VCaP (cell line): ENCODE results near the gene EGF.
A peak's percentile ranks its signal among the peaks of the same experiment; 100 is the strongest.
"Not testable (repeated sequence)": the region's sequence is repeated elsewhere in the genome, so short reads cannot be mapped to it uniquely, and the experiment has no call there.

Experiments used
- H3K27ac ChIP-seq: fragments of 450-650 bp; 2 replicates; pipeline ENCODE4 v1.5.1; 2017
- TF ChIP-seq, protein P1 (sequence below): fragments of 450-650 bp; conservative IDR thresholded peaks from 2 replicates; pipeline ENCODE4 v1.5.1; 2017; ENCODE audit warnings: mild to moderate bottlenecking, moderate library complexity

EGF gene

DNA sequence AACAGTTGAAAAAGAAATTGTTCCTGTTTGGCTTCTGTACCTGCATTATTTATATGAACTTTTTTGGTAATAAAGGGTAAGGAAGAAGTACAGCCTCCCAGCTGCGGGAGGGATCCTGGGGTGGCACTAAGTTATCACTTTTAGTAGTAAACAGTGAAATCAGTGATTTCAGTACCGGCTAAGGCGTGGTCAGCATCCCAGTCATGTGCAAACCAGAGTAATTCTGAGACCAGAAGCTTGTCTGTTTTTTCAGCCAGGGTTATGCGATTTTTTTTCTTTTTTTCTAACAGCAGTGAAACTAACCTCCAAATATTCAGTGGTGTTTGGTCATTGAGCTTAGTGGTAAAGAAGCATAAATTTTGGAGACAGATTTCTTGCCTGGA lies 3.3 kb downstream of the EGF start:
- TF ChIP-seq, protein P1, sequence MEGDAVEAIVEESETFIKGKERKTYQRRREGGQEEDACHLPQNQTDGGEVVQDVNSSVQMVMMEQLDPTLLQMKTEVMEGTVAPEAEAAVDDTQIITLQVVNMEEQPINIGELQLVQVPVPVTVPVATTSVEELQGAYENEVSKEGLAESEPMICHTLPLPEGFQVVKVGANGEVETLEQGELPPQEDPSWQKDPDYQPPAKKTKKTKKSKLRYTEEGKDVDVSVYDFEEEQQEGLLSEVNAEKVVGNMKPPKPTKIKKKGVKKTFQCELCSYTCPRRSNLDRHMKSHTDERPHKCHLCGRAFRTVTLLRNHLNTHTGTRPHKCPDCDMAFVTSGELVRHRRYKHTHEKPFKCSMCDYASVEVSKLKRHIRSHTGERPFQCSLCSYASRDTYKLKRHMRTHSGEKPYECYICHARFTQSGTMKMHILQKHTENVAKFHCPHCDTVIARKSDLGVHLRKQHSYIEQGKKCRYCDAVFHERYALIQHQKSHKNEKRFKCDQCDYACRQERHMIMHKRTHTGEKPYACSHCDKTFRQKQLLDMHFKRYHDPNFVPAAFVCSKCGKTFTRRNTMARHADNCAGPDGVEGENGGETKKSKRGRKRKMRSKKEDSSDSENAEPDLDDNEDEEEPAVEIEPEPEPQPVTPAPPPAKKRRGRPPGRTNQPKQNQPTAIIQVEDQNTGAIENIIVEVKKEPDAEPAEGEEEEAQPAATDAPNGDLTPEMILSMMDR: no peak
- peak overlapping the region; percentile 58 for H3K27ac ChIP-seq

DNA sequence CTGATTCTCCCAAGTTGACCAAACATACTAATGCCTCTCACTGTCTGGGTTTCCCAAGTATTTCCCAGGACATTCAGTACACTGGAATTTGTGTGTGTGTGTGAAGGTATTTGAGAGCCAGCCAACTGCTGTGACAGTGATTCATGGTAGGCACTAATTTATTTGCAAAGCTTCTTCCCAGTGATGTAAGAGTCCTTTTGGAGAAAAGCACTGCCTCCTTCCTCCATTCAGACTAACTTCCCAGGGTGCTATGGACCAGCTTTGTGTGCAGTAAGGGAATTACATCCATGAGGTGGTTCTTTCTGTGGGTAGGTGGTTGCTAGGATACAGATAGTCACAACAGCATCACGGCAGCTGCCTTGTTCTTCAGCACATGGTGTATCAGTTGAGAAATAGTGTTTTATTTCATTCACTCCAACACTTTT lies 8.7 kb downstream of the EGF start:
- TF ChIP-seq, protein P1: no peak
- no peak overlapping the region for H3K27ac ChIP-seq

DNA sequence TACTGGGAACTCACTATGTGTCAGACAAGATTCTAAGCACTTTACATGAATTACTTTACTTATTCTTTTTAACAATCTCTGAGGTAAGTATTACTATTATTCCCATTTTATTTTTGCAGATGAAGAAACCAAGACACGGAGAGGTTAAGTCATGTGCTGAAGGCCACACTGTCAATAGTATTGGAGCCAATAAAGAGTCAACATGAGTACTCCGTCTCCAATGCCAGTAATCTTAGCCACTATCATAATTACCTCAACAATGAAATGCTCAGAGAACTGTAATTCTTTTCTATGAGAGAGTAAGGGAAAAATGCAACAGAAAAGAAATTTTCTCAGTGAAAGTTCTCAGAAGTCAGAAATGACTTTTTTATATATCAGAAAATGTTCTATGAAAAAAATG lies 12.7 kb downstream of the EGF start:
- TF ChIP-seq, protein P1: no peak
- H3K27ac ChIP-seq: no peak overlapping the region

DNA sequence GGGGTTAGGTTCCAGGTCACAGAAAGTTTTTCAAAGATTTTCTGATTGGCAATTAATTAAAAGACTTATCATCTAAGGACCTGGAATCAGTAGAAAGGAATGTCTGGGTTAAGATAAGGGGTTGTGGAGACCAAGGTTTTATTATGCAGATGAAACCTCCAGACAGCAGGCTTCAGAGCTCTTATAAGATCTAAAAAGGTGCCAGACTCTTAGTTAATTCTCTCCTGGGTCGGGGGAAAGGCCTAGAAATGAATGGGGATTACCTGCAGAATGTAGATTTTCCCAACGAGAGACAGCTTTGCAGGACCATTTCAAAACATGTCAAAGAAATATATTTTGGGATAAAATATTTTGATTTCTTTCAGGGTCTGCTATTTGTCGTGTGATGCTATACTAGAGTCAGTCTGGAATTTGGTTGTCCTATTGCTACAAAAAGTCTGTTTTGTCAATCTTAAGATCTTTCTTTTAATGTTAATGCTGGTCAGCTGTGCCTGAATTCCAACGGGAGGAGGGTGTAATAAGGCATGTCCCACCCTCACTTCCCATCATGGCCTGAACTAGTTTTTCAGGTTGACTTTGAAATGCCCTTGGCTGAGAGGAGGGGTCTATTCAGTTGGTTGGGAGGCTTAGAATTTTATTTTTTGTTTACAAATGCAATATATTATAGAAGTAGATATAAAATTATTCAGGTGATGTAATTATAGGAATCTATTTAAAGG lies 15.8 kb downstream of the EGF start:
- no peak overlapping the region for H3K27ac ChIP-seq
- TF ChIP-seq, protein P1: no peak

DNA sequence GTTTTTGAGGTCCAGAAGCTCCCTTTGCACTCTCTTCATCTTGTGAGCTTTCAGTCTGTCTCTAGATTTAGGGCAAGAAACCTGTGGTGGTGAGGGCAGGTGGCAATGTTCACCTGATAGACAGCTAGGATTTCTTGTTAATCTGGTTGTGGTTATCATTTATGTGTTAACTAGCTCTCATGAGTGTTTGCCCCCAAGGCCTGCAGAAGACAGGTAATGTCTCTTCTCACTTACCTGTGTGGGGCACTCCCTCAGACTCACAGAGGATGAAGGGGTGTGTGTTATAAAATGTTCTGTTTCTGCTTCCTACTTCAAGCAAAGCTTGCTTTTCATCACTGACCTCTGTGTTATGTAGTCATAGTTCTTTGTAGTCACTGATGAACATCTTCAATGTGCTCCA lies 17.8 kb downstream of the EGF start:
- no peak overlapping the region for H3K27ac ChIP-seq
- TF ChIP-seq, protein P1: no peak

DNA sequence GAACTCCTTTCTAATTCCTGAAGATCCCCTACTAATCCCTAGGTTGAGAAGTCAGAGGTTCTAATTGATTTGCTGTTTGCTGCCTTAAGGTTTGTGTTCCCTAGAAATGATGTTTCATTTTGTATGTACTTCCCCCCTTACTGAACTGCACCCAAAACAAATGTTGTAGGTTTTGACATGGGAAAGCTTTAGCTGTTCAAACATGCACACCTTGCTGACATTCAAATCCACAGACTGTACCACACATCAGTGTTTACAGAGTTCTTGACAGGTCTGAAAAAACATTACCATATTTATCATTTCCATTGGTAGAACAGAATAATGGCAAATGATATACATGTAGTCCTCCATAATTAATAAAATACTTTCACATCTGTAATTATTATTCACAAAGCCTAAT lies 18.2 kb downstream of the EGF start:
- H3K27ac ChIP-seq: no peak overlapping the region
- TF ChIP-seq, protein P1: no peak

DNA sequence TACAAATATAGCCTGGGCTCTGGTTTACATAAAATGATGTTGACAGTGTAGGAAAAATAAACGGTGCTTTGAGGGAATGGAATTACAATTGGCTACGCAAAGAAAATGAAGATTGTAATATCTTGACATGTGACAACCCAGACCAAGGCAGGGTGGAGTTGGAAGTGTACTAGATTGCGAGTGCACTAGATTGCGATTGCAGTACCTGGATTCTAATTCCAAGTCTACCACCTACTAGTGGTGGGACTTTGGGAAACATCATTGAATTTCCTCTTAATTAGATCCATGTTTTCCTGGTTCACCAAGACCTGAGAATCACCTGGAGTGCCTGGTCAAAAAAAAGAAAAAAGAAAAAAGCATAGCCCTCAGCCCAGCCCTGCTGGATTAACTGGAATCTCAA lies 18.6 kb downstream of the EGF start:
- no peak overlapping the region for H3K27ac ChIP-seq
- TF ChIP-seq, protein P1: no peak

DNA sequence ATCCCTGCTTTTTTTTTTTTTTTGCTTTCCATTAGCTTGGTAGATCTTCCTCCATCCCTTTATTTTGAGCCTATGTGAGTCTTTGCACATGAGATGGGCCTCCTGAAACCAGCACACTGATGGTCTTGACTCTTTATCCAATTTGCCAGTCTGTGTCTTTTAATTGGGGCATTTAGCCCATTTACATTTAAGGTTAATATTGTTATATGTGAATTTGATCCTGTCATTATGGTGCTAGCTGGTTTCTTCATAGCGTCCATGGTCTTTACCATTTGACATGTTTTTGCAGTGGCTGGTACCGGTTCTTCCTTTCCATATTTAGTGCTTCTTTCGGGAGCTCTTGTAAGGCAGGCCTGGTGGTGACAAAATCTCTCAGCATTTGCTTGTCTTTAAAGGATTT lies 24.7 kb downstream of the EGF start:
- H3K27ac ChIP-seq: not testable (repeated sequence)
